GM19468 (cell line): ENCODE data around the gene STOML1.

Experiments used
- ATAC-seq: cut with Tn5 transposase; IDR thresholded peaks from one replicate; pipeline ENCODE4 v1.9.1; 2021; ENCODE audit warnings: mild to moderate bottlenecking, moderate library complexity, moderate number of reproducible peaks; ENCODE audit not compliant: unreplicated experiment; ENCODE audit errors: extremely low read depth

The STOML1 gene

GRCh38 chr15:73991726-73992593, at the start of gene STOML1:
Gene STOML1, minus strand, starts transcription at chr15:73992295. Its CDS starts 72 bp downstream, at chr15:73992223.
- ATAC-seq = peak; percentile 74

GRCh38 chr15:74041311-74041756, 49.2 kb upstream of the STOML1 start:
- ATAC-seq = no peak

- no peak for ATAC-seq
Observed at GRCh38 chr15:74040109-74040850, 48.2 kb upstream of the STOML1 start.

- no peak for ATAC-seq
Observed at GRCh38 chr15:74039656-74040010, 47.5 kb upstream of the STOML1 start.

- ATAC-seq = no peak
Observed at GRCh38 chr15:74038707-74039655, 46.9 kb upstream of the STOML1 start.

GRCh38 chr15:74037171-74038117, 45.3 kb upstream of the STOML1 start:
- no peak for ATAC-seq

- no peak for ATAC-seq
Observed at GRCh38 chr15:74036271-74037170, 44.4 kb upstream of the STOML1 start.

- ATAC-seq = no peak
Observed at GRCh38 chr15:74035121-74036017, 43.3 kb upstream of the STOML1 start.

- no peak for ATAC-seq
Observed at GRCh38 chr15:74034206-74034755, 42.2 kb upstream of the STOML1 start.

GRCh38 chr15:74032606-74033561, 40.8 kb upstream of the STOML1 start:
- ATAC-seq = no peak

GRCh38 chr15:74032046-74032445, 40.0 kb upstream of the STOML1 start:
- ATAC-seq = no peak

GRCh38 chr15:74028646-74029045, 36.6 kb upstream of the STOML1 start:
- ATAC-seq = no peak

- ATAC-seq = no peak
Observed at GRCh38 chr15:74027688-74028087, 35.6 kb upstream of the STOML1 start.

GRCh38 chr15:74025436-74025835, 33.3 kb upstream of the STOML1 start:
- ATAC-seq = no peak

- ATAC-seq = no peak
Observed at GRCh38 chr15:74024687-74025086, 32.6 kb upstream of the STOML1 start.
